Measurements from ENCODE around the gene MYO1H.
"Not testable (repeated sequence)": the region's sequence is repeated elsewhere in the genome, so short reads cannot be mapped to it uniquely, and the experiment has no call there.

MYO1H gene

GRCh38 chr12:109451400-109451799 is 103.7 kb downstream of the MYO1H start:
- DNase-seq, result no peak

- DNase-seq, result no peak
Measured at GRCh38 chr12:109452489-109452888, 104.8 kb downstream of the MYO1H start.

GRCh38 chr12:109455706-109456105 is 108.0 kb downstream of the MYO1H start:
- DNase-seq, result no peak

- DNase-seq, result no peak
Measured at GRCh38 chr12:109458086-109458485, 110.4 kb downstream of the MYO1H start.

GRCh38 chr12:109458771-109459208 is 111.1 kb downstream of the MYO1H start:
- no peak for DNase-seq

- DNase-seq, result no peak
Measured at GRCh38 chr12:109459247-109459646, 111.5 kb downstream of the MYO1H start.

GRCh38 chr12:109460538-109460937 is 112.8 kb downstream of the MYO1H start:
- no peak for DNase-seq

GRCh38 chr12:109461049-109461845 is 113.5 kb downstream of the MYO1H start:
- DNase-seq, result no peak

GRCh38 chr12:109461846-109462756 is 114.4 kb downstream of the MYO1H start:
- no peak for DNase-seq

GRCh38 chr12:109462868-109463692 is 115.4 kb downstream of the MYO1H start:
- DNase-seq, result no peak

- DNase-seq, result no peak
Measured at GRCh38 chr12:109463756-109464155, 116.1 kb downstream of the MYO1H start.

GRCh38 chr12:109464642-109465351 is 117.1 kb downstream of the MYO1H start:
- DNase-seq, result no peak

GRCh38 chr12:109466305-109466704 is 118.6 kb downstream of the MYO1H start:
- DNase-seq, result no peak

- DNase-seq, result no peak
Measured at GRCh38 chr12:109466821-109467220, 119.1 kb downstream of the MYO1H start.

GRCh38 chr12:109467978-109468676 is 120.4 kb downstream of the MYO1H start:
- DNase-seq, result no peak

- no peak for DNase-seq
Measured at GRCh38 chr12:109469517-109469916, 121.8 kb downstream of the MYO1H start.

GRCh38 chr12:109473006-109473405 is 125.3 kb downstream of the MYO1H start:
- DNase-seq, result no peak

- not testable (repeated sequence) for DNase-seq
Measured at GRCh38 chr12:109473526-109474270, 126.0 kb downstream of the MYO1H start.

- no peak for DNase-seq
Measured at GRCh38 chr12:109475121-109475520, 127.4 kb downstream of the MYO1H start.

- no peak for DNase-seq
Measured at GRCh38 chr12:109475993-109476806, 128.5 kb downstream of the MYO1H start.

All from effector CD4-positive, alpha-beta T cell (primary cell).